Mesenteric fat pad (tissue), 1 donor: Measurements from ENCODE around the gene ADCK2. TPM values are rescaled to one million over a fixed set of nuclear protein-coding genes. Genes with fewer than 3 reads are reported as not detected.
A peak's percentile ranks its signal among the peaks of the same experiment; 100 is the strongest.
"Not testable (repeated sequence)": the region's sequence is repeated elsewhere in the genome, so short reads cannot be mapped to it uniquely, and the experiment has no call there.

Experiments used
- DNase-seq: peaks from one replicate; pipeline ENCODE4 v3.0.0-alpha.2; 2020; ENCODE audit warnings: low spot score
- long read RNA-seq: library from polyadenylated mRNA; unstranded; transcript quantifications from one replicate; pipeline ENCODE4 v2.0.0, GENCODE V29; 2020
- total RNA-seq: library from RNA; stranded (reverse); fragmentation: NEBNext Ultra II Directional; extraction: Animal tissue kit (Norgen Biotek cat#: 25700); gene quantifications from one replicate; pipeline ENCODE4 v1.2.1, GENCODE V29; 2021
- donor health status: DM: yes; HTN: yes; CAD: no.

ADCK2 gene
- total RNA-seq, result 13.3 TPM
- long read RNA-seq, transcript ADCK2-201 (8 exons, 2,377 nt), result major isoform, 23 of 29 reads
- long read RNA-seq, partial matches to known transcripts, result 0 of 29 reads
- long read RNA-seq, other reads (novel, unspliced or antisense), result 6 of 29 reads

- no peak for DNase-seq
These were observed at the start of gene ADCK2 for GRCh38 chr7:140672382-140673062. Gene ADCK2, plus strand, starts transcription at chr7:140672945. Its CDS starts 386 bp downstream, at chr7:140673331.

GRCh38 chr7:140623980-140624379 lies 48.8 kb upstream of the ADCK2 start:
- no peak for DNase-seq

GRCh38 chr7:140624392-140625191 lies 48.2 kb upstream of the ADCK2 start:
- DNase-seq, result no peak

GRCh38 chr7:140625192-140625558 lies 47.6 kb upstream of the ADCK2 start:
- not testable (repeated sequence) for DNase-seq

GRCh38 chr7:140625908-140626868 lies 46.6 kb upstream of the ADCK2 start:
- no peak for DNase-seq

GRCh38 chr7:140631021-140631420 lies 41.7 kb upstream of the ADCK2 start:
- DNase-seq, result no peak

- DNase-seq, result no peak
These were observed 41.1 kb upstream of the ADCK2 start for GRCh38 chr7:140631602-140632001.

GRCh38 chr7:140635345-140635744 lies 37.4 kb upstream of the ADCK2 start:
- DNase-seq, result no peak

GRCh38 chr7:140635816-140636215 lies 36.9 kb upstream of the ADCK2 start:
- DNase-seq, result no peak

GRCh38 chr7:140637400-140637799 lies 35.3 kb upstream of the ADCK2 start:
- DNase-seq, result no peak

- DNase-seq, result no peak
These were observed 34.5 kb upstream of the ADCK2 start for GRCh38 chr7:140638173-140638791.

- DNase-seq, result no peak
These were observed 33.2 kb upstream of the ADCK2 start for GRCh38 chr7:140639366-140640053.

- DNase-seq, result no peak
These were observed 32.6 kb upstream of the ADCK2 start for GRCh38 chr7:140640060-140640637.

- peak; percentile 92 for DNase-seq
These were observed 31.8 kb upstream of the ADCK2 start, which contains the start of gene DENND2A for GRCh38 chr7:140640727-140641523. Gene DENND2A, minus strand, starts transcription at chr7:140640813. Its CDS starts 38,416 bp downstream, at chr7:140602397.

GRCh38 chr7:140641524-140642195 lies 31.1 kb upstream of the ADCK2 start:
- no peak for DNase-seq

- DNase-seq, result no peak
These were observed 29.3 kb upstream of the ADCK2 start for GRCh38 chr7:140643416-140643815.

- peak; percentile 62 for DNase-seq
These were observed 28.0 kb upstream of the ADCK2 start for GRCh38 chr7:140644761-140645160.
